GM21717 (cell line): ENCODE data around the gene MAST3.
A peak's percentile ranks its signal among the peaks of the same experiment; 100 is the strongest.
"Not testable (repeated sequence)": the region's sequence is repeated elsewhere in the genome, so short reads cannot be mapped to it uniquely, and the experiment has no call there.

Experiments
- ATAC-seq: cut with Tn5 transposase; IDR thresholded peaks from one replicate; pipeline ENCODE4 v1.9.1; 2021; ENCODE audit warnings: mild to moderate bottlenecking, moderate library complexity; ENCODE audit not compliant: unreplicated experiment

Gene MAST3

DNA sequence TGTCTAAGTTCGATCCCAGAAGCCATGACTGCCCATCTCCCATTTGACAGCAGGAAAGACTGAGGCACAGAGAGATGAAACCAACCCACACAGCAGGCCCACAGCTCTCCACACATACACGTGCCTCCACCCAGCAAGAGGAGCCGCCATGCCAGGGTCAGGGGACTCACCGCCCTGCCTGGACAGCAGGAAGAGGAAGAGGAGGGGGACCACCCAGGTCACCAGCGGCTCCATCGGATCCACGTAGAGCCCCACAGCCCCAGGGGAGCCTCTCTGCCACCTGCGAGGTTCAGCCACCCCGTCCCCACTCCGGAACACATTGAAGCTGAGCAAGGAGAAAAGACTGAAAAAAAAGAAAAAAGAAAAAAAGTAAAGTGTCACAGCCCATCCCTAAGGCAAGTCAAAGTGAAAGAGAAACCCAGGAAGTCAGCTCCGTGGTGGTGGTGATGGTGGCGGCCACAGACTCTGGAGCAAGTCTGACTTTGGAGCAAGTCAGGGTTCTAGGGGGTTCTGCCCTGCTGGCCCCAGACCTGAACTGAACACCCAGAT lies 10.9 kb upstream of the MAST3 start, which contains the start of gene IL12RB1:
IL12RB1 (minus strand) TSS at position 345 of the 549 bp plus-strand sequence; CDS start at position 234, 111 bp downstream.
- no peak for ATAC-seq

DNA sequence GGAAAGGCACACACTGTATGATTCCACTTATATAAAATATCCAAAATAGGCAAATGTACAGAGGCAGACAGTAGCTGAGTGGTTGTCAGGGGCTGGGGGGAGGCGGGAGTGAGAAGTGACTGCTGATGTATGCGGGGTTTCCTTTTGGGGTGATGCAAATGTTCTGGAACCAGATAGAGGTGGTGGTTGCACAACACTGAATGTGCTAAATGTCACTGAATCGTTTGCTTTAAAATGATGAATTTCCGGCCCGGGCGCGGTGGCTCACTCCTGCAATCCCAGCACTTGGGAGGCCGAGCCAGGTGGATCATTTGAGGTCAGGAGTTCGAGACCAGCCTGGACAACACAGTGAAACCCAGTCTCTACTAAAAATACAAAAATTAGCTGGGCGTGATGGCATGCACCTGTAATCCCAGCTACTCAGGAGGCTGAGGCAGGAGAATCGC lies 8.5 kb upstream of the MAST3 start:
- not testable (repeated sequence) for ATAC-seq

DNA sequence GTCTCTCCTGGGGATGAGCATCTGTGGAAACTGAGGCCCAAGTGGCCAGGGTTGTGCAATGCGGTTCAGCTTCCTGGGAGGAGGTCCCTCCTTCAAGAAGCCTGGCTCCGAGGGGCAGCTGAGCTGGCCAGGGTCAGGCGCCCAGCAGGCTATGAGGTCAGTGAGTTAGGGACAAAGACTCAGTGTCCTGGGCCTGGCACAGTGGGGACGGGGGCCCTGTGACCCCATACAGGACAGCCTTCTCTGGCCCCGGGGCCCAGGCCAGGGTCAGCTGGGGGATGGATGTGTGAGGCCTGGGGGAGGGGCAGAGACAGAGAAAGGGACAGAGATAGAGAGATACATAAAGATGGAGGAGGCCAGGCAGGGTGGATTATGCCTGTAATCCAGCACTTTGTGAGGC lies 7.9 kb upstream of the MAST3 start:
- no peak for ATAC-seq

DNA sequence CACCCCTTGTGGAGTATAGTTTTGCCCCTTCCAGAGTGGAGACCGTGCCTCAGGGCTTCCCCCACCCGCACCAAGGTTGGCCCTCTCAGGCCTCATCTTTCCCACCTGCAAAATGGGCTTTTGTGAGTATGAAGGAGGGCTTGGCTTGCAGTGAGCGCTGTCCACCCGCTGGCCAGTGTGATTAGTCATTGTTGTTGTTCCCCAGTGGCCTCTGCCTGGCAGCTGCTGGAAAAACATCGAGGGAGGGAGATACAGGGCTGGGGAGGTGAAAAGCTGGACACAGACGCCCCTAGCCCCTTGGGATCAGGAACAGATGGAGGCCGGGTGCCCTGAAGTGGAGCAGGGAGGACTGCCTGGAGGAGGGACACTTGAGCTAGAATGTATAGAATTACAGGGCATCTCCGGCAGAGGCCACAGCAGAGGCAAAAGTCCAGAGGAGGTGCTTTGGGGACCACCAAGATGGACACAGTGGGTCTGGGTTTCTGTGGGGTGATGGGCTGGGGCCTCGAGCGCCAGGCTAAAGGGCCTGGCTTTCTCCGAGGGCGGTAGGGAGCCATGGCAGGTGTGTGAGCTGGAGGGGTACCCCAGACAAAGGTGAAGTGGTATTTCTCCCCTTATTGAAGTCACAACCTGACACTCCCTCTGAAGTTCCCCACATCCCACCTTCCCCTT lies 6.9 kb upstream of the MAST3 start:
- no peak for ATAC-seq

DNA sequence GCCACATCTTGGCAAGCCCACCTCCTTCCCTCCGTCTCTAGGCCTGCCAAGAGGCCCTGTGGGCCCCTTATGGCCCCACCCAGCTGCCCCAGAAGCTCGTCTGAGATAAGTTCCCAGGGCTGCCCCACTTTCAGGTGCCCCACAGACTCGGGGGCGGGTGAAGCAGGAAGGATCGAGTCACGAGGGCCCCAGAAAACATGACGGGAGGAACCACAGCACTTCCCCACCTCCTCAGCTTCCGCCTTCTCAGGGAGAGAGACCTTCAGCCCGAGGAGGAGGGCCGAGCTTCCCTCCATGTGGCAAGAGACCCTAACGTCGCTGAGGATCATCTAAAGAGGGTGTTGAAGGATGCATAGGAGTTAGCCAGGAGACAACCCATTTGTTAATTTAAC lies 6.4 kb upstream of the MAST3 start:
- no peak for ATAC-seq

DNA sequence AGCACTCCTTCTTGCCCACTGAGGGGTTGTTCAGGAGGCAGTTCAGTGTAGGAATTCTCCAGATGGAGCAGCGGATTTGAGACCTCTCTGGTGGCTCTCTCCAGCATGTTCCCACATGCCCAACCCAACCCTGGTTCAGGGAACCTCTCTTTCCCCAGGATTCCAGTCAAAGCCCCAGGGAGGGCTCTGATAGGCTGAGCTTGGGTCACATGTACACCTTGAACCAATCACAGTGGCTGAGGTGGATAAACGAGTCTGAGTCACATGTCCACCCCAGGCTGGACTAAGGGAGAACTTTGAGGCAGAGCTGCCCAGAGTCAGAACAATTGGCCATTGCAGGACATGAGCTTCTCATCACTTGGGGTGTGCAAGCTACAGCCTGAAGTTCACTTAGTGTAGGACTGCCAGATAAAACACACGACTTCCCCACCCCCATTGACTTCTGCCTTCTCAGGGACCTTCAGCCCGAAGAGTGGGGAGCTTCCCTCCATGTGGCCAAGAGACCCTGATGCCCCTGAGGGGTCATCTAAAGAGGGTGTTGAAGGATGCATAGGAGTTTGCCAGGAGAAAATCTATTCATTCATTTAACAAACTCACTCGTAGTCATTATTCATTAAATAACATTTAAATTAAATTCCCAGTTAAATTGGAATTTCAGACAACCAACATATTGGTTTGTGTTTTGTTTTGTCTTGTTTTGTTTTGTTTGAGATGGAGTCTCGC lies 4.0 kb upstream of the MAST3 start:
- no peak for ATAC-seq

DNA sequence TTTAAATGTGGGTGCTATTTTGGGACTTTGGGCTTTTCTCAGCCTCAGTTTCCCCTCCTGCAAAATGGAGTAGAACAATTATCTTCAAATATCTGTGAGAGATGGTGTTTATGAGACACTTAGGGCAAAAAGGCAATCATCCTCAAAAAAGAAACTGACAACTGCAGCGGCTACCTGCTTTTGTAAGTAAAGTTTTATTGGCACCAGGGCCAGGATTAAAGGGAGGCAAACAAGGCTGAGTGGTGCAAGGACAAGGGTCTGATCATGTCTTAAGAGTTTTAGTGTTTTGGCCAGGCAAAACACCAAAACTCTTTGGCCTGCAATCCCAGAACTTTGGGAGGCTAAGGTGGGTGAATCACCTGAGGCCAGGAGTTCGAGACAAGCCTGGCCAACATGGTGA lies 1.3 kb upstream of the MAST3 start:
- ATAC-seq, result no peak

DNA sequence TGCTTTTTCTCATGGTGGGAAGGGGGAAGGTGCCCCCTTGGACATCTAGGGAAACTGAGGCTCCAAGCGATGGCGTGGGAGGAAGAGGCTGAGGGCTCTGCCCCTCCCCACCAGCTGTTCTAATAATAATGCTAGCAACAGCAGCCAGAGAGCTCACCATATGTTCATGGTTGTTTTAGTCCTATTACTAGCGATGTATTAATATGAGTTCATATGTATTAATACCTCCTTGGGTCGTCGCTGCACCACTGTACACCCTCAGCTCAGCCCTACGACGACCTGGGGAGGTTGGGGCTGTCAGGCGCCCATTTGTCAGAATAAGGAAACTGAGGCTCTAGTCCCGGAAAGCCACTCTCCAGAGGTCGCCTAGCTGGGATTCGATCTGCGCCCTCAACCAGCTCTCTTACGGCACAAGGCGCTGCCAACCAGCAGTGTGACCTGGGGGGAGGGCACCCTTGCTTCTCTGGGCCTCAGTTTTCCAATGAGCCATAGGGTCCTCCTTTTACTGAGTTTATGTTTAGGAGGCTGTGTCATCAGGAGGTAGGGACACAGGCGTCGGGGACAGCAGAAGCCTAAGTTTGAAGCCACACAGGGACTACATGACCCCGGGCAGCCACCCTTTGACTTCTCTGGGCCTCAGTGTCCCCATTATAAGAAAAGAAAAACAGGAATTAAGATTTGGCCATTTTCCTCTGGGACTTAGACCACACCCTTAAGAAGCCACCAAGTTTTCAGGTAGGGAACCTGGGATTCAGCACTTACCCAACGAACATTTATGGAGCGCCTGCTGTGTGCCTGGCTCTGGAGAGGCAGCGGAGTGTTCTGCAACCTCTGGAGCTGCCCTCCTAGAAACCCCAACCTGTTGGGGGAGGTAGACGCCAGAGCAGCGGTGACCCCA lies 664 bp downstream of the MAST3 start:
- no peak for ATAC-seq

DNA sequence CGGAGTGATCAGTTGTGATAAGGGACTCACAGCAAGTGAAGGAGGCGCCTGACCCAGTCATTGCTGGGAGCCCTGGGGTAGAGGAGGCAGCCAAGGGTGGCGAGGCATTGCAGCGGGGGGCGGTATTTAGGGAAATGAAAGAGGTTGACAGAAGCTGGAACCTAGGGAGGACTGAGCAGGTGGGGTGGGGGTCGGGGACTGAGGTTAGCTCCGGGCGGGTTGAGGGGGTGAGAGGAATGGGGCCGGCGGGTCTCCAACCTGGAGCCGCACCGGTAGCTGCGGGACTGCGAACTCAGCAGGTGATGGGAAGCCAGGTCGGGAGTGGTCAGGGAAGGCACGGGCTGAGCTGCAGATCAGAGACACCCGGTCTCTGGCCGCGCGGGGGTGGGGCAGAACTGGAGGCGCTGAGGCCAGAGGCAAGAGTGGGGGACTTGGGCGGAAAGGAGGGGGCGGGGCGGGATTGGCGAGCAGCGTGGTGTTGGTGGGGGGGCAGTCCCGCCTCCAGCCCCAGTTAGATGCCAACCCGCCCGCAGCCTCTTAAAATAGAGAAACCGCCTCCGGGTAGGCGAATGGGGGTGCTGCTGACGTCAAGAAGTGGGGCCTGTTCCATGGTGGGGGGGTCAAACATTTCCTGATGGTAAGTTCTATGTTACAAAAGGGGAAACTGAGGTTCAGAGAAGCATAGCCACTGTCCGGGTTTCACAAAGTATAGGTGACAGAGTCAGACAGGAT lies 1.5 kb downstream of the MAST3 start:
- peak; percentile 58 for ATAC-seq

DNA sequence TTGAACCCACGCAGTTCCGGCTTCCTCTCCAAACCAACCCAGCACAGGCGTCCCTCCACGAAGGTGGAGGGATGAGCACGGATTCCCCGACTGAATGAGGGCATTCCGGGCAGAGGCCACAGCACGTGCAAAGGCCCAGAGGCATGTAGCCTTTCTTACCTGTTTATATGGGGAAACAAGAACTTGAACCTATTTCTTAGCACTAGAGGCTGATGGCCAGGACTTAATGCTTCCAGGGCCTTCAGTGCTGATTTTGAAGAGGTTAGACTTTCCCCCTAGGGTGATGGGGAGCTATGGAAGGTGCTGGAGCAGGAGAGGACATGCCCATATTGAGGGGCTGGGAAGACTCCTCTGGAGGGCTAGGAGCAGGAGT lies 2.0 kb downstream of the MAST3 start:
- no peak for ATAC-seq

DNA sequence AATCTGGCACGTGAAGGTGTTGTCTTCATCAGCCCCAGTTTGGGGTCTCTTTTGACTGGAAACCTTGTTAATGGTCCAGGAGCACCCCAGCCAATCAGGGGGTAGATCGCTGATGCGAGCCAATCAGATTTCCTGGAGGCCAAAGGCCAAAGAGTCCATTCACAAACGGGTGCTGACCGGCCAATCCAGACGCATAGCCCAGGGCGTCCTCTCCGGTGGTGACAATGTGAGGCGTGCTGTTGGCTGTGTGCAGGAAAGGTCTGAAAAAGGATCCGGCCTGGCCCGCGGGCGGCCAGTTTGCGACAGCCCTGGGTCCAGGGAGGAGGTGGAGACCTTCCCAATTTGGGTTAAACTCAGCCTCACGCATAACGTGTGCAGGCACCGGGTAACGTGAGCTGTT lies 3.1 kb downstream of the MAST3 start:
- no peak for ATAC-seq

DNA sequence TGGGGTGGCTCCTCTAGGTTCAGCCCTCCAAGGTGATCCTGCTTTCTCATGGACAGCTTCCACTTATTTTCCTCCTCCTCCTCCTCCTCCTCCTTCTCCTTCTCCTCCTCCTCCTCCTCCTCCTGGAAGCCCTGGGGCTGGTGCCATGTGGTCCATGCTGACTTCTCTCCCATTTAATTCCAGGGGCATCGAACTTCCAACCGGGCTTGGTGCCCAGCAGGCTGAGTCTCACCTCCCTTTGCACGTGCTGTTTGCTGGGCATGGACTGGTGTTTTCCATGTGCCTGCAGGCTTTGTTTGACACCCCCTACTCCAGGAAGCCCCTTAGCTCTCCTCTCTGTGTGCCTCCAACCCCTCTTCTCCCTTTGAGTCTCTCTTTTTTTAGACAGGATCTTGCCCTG lies 3.7 kb downstream of the MAST3 start:
- ATAC-seq, result no peak

DNA sequence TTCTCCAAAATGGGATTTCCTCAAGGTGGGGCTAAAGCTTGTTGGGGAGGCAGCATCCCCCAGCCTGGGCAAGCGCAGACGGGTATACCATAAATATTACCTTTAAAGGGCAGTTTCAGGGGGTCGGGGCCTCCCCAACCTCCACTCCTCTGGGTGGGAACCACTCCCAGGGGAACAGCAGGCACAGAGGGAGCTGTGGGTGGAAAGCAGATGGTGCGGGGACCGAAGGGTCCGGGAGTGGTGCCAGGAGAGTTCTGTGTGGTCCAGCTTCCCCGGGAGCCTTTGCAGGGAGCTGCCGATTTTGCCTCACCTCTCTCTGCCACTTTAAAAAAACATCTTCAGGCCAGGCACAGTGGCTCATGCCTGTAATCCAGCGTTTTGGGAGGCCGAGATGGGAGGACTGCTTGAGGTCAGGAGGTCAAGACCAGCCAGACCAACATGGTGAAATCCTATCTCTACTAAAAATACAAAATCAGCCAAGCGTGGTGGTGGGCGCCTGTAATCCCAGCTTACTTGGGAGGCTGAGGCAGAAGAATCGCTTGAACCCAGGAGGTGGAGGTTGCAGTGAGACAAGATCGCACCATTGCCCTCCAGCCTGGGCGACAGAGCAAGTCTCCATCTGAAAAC lies 5.5 kb downstream of the MAST3 start:
- no peak for ATAC-seq

DNA sequence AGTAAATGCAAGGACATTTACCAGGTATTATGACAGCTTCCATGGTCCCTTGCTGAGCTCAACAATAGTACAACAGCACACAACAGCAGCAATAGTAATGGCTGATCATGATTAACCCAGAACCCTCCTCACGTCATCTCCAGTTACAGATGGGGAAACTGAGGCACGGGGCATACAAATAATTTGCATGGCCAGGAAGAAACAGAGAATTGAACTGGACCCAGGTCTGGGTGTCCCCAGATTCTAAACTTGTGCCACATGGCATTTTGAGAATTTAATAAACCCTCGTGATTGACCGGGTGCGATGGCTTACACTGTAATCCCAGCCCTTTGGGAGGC lies 7.2 kb downstream of the MAST3 start:
- no peak for ATAC-seq

DNA sequence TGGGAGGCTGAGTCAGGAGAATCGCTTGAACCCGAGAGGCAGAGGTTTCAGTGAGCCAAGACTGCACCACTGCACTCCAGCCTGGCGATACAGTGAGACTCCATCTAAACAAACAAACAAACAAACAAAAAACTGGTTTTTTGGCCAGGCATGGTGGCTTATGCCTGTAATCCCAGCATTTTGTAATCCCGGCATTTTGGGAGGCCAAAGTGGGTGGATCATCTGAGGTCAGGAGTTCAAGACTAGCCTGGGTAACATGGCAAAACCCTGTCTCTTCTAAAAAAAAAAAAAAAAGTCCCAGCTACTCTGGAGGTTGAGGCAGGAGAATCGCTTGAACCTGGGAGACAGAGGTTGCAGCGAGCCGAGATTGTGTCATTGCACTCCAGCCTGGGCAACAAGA lies 7.7 kb downstream of the MAST3 start:
- not testable (repeated sequence) for ATAC-seq

DNA sequence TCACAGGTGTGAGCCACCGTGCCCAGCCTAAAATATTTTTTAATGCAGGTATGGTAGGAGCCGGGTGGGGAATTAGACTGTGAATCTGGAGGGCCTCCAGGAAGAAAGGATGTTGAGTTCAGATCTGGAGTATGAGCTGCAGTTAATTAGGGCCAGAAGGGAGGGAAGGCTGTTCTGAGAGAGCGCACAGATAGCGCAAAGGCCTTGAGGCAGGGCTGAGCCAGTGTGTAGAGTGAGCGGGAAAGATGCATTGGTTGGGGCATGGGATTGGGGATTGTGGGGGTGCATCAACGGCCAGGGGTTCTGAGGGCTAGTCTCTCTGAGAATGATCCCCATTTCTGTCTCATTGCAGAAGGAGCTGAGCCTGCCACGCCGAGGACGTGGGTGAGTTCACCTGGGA lies 9.7 kb downstream of the MAST3 start:
- no peak for ATAC-seq

DNA sequence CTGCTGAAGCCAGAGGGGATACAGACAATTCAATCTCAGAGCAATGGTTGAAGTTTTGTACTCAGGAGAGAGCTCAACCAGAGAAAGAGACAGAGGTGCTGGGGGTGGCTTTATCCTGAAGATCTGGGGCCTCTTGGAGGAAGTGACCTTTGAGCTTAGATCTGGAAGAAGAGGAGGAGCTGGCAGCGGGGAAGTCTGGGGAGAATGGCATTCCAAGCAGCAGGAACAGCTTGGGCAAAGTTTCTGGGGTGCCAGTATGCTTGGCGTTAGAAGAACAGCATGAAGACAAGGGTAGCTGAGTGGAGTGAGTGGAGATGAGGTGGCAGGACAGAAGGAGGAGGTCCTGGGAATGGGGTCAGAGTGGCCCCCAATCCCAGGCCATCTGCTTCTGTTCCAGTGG lies 11.3 kb downstream of the MAST3 start:
- ATAC-seq, result no peak

DNA sequence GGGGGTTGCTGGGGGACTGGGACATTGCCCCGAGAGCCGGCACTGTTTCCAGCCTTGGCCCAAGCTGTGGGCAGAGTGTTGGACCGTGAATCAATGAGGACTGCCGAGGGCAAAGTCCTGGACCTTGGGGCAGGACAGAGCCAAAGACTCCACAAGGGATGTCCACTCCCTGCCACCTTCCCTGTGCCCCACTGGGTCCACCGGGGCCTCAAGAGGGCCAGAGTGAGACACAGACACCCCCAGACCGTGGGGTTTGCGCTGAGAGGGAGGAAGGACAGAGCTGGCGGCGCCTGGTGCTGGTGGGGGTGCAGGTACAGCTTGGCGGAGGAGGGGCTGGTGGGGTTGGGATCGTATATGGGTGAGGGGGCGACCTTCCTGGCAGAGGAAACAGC lies 11.8 kb downstream of the MAST3 start:
- ATAC-seq, result no peak

DNA sequence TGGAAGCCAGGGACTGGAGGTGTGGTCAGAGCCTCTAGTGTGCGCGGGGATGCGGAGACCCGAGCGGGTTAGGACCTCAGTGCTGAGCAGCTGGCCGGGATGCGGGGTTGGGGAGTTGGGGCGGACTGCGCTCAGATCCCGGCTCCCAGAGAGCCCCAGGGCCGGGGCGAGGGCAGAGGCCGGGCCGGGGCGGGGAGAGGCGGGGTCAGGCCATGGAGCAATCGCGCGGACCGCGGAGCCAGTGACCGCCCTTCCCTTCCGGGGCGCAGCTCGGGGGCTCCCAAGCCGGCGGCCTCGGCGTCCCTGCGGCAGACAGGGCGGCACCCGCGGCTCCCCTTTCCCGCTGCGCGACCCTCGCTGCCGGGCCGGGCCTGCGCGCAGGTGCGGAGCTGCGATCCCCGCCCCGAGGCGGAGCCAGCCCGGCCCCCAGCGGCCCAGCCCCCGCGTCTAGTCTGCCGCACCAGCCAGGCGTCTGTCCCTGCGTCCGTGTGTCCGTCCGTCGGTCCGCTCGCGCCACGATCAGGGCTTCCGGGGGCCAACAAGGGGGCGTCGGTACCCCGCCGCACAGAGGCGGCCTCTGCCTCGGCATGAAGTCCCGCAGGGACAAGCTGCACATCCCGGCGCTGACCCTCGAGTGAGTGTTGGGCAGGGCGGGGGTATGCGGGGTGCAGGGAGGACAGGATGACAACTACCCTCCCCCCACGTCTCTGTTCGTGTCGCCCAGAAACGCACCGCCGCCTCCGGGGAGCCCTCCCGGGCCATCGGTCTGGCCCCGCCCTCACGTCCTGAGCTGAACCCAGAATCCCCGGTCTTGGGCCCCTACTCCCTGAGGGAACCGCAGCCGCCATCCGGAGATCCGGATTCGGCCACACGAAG lies 12.4 kb downstream of the MAST3 start:
- no peak for ATAC-seq
